Stimulated activated naive CD8-positive, alpha-beta T cell treated with anti-CD3 and anti-CD28 coated beads, Interleukin-15, Interleukin-2, amounts not matched to agents 100 U/mL and 50 U/mL, for 24 hours (primary cell): ENCODE results near the gene ITIH6.
"Not testable (repeated sequence)": the region's sequence is repeated elsewhere in the genome, so short reads cannot be mapped to it uniquely, and the experiment has no call there.

Experiments used
- ATAC-seq: fragments of 150-1000 bp; cut with Tn5 transposase; one replicate; pipeline ENCODE4 v1.10.0; 2021
- DNase-seq: peaks from one replicate; pipeline ENCODE4 v3.0.0; 2021

The ITIH6 gene

GRCh38 chrX:54798137-54798536, at the start of gene ITIH6:
TSS of gene ITIH6 (minus strand) at chrX:54798255. CDS start at chrX:54798210, 45 bp downstream.
- no peak for DNase-seq
- no peak for ATAC-seq

GRCh38 chrX:54847700-54848099, 49.6 kb upstream of the ITIH6 start:
- DNase-seq: not testable (repeated sequence)

GRCh38 chrX:54843050-54843449, 45.0 kb upstream of the ITIH6 start:
- no peak for ATAC-seq
- DNase-seq: no peak

More at GRCh38 chrX:54847700-54848099, 49.6 kb upstream of the ITIH6 start:
- ATAC-seq: not testable (repeated sequence)

GRCh38 chrX:54842607-54843006, 44.6 kb upstream of the ITIH6 start:
- DNase-seq (no peak), ATAC-seq (no peak)

GRCh38 chrX:54841184-54841874, 43.3 kb upstream of the ITIH6 start:
- DNase-seq, ATAC-seq: not testable (repeated sequence)

GRCh38 chrX:54838583-54838982, 40.5 kb upstream of the ITIH6 start:
- ATAC-seq: no peak
- DNase-seq: no peak

- ATAC-seq (no peak), DNase-seq (no peak)
Measured at GRCh38 chrX:54826598-54826997, 28.5 kb upstream of the ITIH6 start.

- ATAC-seq: no peak
- no peak for DNase-seq
Measured at GRCh38 chrX:54825716-54826438, 27.8 kb upstream of the ITIH6 start.

GRCh38 chrX:54824722-54825121, 26.7 kb upstream of the ITIH6 start:
- no peak for ATAC-seq

GRCh38 chrX:54824195-54824594, 26.1 kb upstream of the ITIH6 start:
- ATAC-seq (no peak), DNase-seq (no peak)

More at GRCh38 chrX:54824722-54825121, 26.7 kb upstream of the ITIH6 start:
- no peak for DNase-seq

GRCh38 chrX:54821310-54821709, 23.3 kb upstream of the ITIH6 start:
- DNase-seq: no peak
- ATAC-seq: no peak

- no peak for ATAC-seq
- DNase-seq: no peak
Measured at GRCh38 chrX:54820737-54821136, 22.7 kb upstream of the ITIH6 start.

GRCh38 chrX:54819201-54819600, 21.1 kb upstream of the ITIH6 start:
- DNase-seq (no peak), ATAC-seq (no peak)

GRCh38 chrX:54818221-54818620, 20.2 kb upstream of the ITIH6 start:
- DNase-seq (no peak), ATAC-seq (no peak)

GRCh38 chrX:54817220-54817820, 19.3 kb upstream of the ITIH6 start:
- ATAC-seq (no peak), DNase-seq (no peak)

- ATAC-seq: no peak
- no peak for DNase-seq
Measured at GRCh38 chrX:54812306-54812705, 14.3 kb upstream of the ITIH6 start.

- no peak for DNase-seq
- ATAC-seq: no peak
Measured at GRCh38 chrX:54811301-54811885, 13.3 kb upstream of the ITIH6 start.

GRCh38 chrX:54810532-54810931, 12.5 kb upstream of the ITIH6 start:
- ATAC-seq (no peak), DNase-seq (no peak)

- peak; percentile 80 for ATAC-seq
- DNase-seq: peak; percentile 87
Measured at GRCh38 chrX:54808605-54809483, 10.8 kb upstream of the ITIH6 start.

- DNase-seq (peak; percentile 58), ATAC-seq (peak; percentile 38)
Measured at GRCh38 chrX:54808109-54808604, 10.1 kb upstream of the ITIH6 start.

- peak; percentile 29 for DNase-seq
- peak; percentile 43 for ATAC-seq
Measured at GRCh38 chrX:54807524-54808108, 9.6 kb upstream of the ITIH6 start, which contains the start of gene MAGED2. TSS of gene MAGED2 (plus strand) at chrX:54807745. CDS start at chrX:54809332, 1,587 bp downstream.
